HEK293T (cell line): Measurements from ENCODE around the gene TGFBR3.

Source experiments
- ELF4 ChIP-seq: fragments of 450-650 bp; IDR thresholded peaks from 2 replicates; pipeline ENCODE4 v1.6.1; 2017; ENCODE audit warnings: antibody characterized with exemption
- FOXK2 ChIP-seq: fragments of 450-650 bp; IDR thresholded peaks from 2 replicates; pipeline ENCODE4 v1.6.1; 2016; ENCODE audit warnings: mild to moderate bottlenecking
- FOXM1 ChIP-seq: fragments of 450-650 bp; IDR thresholded peaks from 2 replicates; pipeline ENCODE4 v1.6.1; 2017; ENCODE audit warnings: mild to moderate bottlenecking, borderline replicate concordance
- HDGF ChIP-seq: fragments of 450-650 bp; IDR thresholded peaks from 2 replicates; pipeline ENCODE4 v1.6.1; 2017; ENCODE audit warnings: antibody characterized with exemption, borderline replicate concordance
- ZNF384 ChIP-seq: fragments of 450-650 bp; IDR thresholded peaks from 2 replicates; pipeline ENCODE4 v1.6.1; 2016

DNA sequence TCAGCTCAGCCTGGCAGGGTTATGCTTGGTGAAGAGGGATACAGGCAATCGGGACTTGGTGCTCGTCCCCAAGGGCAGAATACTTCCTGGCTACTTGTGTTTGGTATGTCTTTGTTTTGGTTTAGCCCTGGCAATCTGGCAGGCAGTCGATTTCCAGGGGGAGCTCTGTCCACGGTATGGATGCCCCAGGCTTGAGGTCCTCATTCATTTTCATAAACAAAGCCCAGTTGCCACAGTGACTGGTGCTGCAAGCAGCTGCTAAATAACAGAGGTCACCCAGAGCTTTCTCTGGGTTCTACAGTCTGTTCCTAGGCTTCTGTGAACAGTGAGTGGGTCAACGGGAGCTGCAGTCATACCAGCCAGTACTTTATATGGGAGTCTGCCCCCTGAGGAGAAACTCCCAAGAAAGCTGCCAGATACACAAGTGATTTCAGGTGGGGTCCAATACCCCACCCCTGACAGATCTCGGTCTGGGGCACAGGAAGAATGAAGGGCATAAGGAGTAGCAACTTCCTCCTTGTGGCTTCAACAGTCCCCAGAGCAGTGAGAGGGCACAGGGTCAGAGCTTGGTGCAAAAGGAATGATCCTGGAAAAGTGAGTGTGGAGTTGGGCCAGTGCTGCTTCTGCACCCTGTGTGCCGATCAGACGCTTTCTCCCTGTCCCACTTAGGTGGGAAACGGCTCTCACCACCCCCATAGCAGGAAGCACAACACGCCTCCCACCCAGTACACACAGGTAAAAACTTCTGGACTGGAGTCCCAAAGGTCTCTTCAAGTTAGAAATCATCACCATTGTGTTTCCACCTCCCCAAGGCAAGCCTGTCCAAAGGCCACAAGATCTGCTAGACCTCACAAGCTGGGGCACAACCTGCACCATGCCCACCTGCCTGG lies 55.5 kb downstream of the TGFBR3 start:
- no peak for TF ChIP-seq FOXK2
- no peak for TF ChIP-seq HDGF
- no peak for TF ChIP-seq ELF4
- TF ChIP-seq ZNF384: no peak
- TF ChIP-seq FOXM1: no peak
